Activated CD4-positive, alpha-beta T cell treated with anti-CD3 and anti-CD28 coated beads for 1 hour (primary cell): Measurements from ENCODE around the gene CMTM1.
"Not testable (repeated sequence)": the region's sequence is repeated elsewhere in the genome, so short reads cannot be mapped to it uniquely, and the experiment has no call there.

ENCODE experiments used
- DNase-seq: peaks from one replicate; pipeline ENCODE4 v3.0.0-alpha.2; 2020

The CMTM1 gene

GRCh38 chr16:66563574-66564334 lies 2.5 kb upstream of the CMTM1 start:
- no peak for DNase-seq

GRCh38 chr16:66567270-66567669 lies 1.0 kb downstream of the CMTM1 start:
- not testable (repeated sequence) for DNase-seq

GRCh38 chr16:66568355-66568754 lies 2.1 kb downstream of the CMTM1 start:
- DNase-seq: no peak

GRCh38 chr16:66569131-66569530 lies 2.9 kb downstream of the CMTM1 start:
- no peak for DNase-seq

- no peak for DNase-seq
Measured at GRCh38 chr16:66569827-66570405, 3.7 kb downstream of the CMTM1 start.

GRCh38 chr16:66572356-66572755 lies 6.1 kb downstream of the CMTM1 start:
- no peak for DNase-seq

- DNase-seq: no peak
Measured at GRCh38 chr16:66574081-66574480, 7.8 kb downstream of the CMTM1 start.

- DNase-seq: no peak
Measured at GRCh38 chr16:66574531-66574930, 8.3 kb downstream of the CMTM1 start.

DNA sequence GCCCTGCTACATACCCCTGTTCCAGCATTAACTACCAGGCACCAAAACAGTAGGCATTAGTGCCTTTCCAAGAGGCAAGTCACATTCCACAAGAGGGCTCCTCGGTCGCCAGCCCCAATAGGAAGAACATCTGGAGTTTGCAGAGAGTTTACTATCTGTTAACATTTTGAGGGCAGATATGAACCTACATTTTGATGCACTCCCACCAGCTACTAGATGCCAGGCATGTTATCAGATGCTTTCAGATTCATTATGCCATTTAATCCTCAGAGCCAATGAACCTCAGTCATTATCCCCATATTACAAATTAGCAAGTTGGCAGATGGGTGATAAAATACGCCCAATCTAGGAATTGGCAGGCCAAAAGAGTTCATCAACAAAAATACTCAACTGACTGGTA lies 8.8 kb downstream of the CMTM1 start:
- DNase-seq: no peak

- DNase-seq: no peak
Measured at GRCh38 chr16:66576296-66576695, 10.1 kb downstream of the CMTM1 start.

DNA sequence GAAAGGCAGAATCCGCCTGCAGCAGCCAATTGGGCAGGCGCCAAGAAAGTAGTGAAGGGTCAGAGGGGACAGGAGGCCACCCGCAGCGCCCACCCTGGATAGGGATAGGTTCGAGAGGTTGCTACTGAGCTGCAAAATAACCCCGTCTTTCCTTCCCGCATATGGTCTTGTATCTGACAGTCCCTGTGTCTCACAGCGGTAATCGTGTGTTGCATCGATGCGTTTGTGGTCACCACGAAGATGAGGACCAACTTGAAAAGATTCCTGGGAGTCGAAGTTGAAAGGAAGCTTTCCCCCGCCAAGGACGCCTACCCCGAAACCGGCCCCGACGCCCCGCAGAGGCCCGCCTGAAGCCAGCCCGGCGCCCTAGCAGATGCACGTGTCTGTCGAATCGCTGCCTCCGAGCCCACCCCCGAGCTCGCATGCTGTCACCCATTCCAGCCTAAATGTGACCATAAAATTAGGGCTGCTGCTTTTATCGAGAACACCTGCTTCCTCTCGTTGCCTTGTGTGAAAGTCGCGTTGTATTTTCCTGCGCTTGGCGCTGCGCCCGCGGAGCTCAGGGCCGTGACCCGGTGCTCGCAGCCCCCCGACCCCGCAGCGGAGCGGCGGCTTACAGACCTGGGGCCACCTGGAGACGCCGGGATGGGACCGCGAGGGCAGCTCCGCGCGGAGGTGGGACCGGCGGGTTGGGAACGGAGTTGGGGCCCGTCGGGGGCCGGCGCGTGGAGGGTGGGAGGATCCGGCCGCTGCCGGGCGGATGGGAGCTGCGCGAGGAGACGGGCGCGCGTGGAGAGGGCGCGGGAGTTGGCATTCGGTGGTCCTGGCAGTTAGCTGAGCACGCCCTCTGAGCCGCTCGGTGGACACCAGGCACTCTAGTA lies 12.7 kb downstream of the CMTM1 start, which contains the start of gene CMTM2:
Gene CMTM2, plus strand, starts transcription at position 813 of the 881 bp plus-strand sequence. CDS start 145 bp downstream, outside the sequence.
- no peak for DNase-seq

- DNase-seq: no peak
Measured at GRCh38 chr16:66580605-66581209, 14.5 kb downstream of the CMTM1 start.

GRCh38 chr16:66581246-66581952 lies 15.2 kb downstream of the CMTM1 start:
- DNase-seq: no peak

DNA sequence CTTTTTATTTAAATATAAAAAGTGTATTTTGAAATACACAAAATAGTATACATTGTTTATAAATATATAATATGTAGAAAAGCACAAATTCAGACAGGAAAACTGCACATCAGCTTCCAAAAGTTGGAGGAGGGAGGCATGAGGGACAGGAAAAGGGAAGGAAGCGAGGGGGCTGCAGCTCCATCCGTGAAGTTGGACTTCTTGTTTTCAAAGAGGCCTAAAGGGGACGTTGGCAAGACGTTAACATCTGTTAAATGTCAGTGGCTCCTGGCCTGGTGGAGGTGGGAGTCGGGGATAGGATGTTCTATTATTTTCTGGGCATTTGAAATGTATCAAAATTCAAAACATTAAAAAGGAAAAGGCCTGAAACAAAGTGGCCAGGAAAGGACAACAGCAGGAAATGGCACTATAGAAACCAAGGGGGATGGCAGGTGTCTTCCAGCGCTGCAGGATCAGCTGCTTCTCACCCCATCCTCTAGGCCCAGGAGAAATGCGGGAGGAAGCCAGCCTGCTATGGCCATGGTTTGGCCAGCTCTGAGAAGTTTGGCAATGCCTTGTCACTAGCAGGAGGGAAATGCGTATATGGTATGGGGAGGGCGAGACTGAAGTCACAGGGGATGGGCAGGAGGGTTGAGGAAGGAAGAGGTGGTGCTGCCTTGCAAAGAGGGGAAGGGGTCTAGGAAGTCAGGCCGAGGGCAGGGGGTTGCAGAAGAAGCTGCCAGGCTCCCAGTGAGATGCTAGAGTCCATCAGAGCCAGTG lies 19.4 kb downstream of the CMTM1 start:
- DNase-seq: no peak

DNA sequence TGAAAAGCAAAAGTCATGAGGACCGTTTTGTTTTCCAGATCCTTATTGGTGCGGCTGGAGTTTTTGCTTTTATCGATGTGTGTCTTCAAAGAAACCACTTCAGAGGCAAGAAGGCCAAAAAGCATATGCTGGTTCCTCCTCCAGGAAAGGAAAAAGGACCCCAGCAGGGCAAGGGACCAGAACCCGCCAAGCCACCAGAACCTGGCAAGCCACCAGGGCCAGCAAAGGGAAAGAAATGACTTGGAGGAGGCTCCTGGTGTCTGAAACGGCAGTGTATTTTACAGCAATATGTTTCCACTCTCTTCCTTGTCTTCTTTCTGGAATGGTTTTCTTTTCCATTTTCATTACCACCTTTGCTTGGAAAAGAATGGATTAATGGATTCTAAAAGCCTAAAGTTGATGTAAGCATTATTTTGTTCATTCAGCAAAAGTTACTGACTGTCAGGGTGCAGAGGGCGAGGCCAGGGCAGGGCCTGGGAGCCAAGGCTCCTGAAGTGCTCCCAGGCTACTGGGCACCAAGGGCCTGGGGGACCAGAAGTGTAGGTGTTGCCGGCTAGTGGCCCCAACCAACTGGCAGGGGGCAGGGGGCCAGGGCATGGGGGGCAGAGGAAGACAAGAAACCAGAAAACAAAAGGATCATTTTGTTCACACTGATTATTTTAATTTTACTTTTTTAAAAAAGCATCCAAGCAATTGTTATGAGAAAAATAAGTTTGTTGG lies 21.8 kb downstream of the CMTM1 start:
- no peak for DNase-seq

DNA sequence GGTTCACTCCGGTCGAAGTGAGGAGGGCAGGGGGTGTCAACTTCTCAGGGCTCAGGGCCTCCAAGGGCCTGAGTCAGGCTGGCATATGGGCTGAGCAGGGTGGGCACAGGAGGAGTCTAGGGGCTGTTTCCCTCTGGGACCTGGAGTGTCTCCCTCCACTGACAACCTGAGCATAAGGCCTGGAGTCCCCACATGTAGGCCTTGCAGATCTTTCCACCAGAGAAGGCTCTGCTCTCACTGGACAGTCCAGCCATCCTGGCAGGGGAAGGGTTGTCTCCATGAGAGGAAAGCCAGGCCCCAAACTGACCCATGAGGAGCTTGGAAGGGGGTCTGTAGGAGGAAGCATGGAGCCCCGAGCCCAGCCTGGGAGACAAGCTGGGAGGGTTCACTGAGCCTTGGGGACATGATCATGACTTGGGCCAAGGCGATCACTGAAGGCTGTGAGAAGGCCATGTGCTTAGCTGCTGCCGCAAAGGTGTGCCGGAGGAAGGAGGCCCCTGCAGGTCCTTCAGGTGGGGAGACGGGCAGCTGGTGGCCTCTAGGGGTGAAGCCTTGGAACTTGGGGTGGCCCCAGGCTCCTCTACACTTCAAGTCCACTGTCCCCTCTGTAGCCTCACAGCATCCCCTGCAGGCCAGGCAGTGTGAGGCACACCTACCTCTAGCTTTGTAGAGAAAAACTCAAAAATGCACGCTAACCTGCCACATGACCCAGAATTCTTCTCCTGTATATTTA lies 22.9 kb downstream of the CMTM1 start:
- peak; percentile 49 for DNase-seq

GRCh38 chr16:66590322-66590721 lies 24.1 kb downstream of the CMTM1 start:
- DNase-seq: no peak

DNA sequence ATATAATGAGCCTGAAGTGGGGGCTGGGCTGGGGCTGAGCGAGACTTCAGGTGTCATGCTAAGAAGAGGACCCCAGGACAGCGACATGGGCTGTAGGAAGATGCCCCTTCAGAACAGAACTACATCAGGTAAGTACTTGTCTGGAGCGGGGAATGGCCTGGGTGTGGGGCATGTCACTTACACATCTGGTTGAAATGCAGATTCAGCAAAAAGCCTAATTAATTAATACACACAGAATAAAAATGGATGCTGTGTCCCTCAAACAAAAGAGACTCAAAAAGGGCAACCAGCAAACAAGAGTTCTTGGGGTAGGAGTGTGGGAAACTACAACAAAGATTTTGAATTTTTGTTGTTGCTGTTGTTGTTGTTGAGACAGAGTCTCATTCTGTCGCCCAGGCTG lies 24.8 kb downstream of the CMTM1 start:
- DNase-seq: no peak

DNA sequence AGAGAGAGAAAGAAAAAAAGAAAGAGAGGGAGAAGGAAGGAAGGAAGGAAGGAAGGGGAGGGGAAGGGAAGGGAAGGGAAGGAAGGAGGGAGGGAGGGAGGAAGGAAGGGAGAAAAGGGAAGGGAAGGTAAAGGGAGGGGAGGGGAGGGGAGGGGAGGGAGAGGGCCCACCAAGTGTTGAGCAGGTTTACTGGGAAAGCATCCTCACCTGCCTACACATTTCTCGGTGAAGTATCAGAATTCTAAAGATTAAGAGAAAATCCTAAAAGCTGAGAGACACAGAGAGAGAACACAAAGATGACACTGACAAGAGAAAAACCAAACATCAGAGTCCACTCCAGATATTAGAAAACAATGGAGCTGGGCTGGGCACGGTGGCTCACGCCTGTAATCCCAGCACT lies 26.0 kb downstream of the CMTM1 start:
- DNase-seq: no peak

GRCh38 chr16:66592814-66593213 lies 26.6 kb downstream of the CMTM1 start:
- no peak for DNase-seq
